Immature natural killer cell (primary cell): ENCODE data around the gene MX2. TPM values are rescaled to one million over a fixed set of nuclear protein-coding genes. Genes with fewer than 3 reads are reported as not detected.

Experiments used
- DNase-seq, 3 donors: peaks; one replicate each; pipeline ENCODE4 v3.0.0; 2022; ENCODE audit warnings: mixed read lengths in 1 of 3
- H3K27ac Mint-ChIP-seq, 6 donors: one replicate each; pipeline ENCODE4 v1.8.0; 2020; ENCODE audit warnings: mixed read lengths in 6 of 6, mild to moderate bottlenecking in 5 of 6, inconsistent platforms in 4 of 6, moderate library complexity in 3 of 6
- H3K27me3 Mint-ChIP-seq, 3 donors: one replicate each; pipeline ENCODE4 v1.8.0; 2020 to 2021; ENCODE audit warnings: low read depth in 3 of 3, mild to moderate bottlenecking in 3 of 3, mixed read lengths in 3 of 3, moderate library complexity in 3 of 3, inconsistent platforms in 1 of 3
- H3K36me3 Mint-ChIP-seq, 3 donors: one replicate each; pipeline ENCODE4 v1.8.0; 2020; ENCODE audit warnings: mixed read lengths in 3 of 3, inconsistent platforms in 2 of 3, mild to moderate bottlenecking in 2 of 3
- H3K4me1 Mint-ChIP-seq, 2 donors: one replicate each; pipeline ENCODE4 v1.8.0; 2020; ENCODE audit warnings: inconsistent platforms in 2 of 2, mild to moderate bottlenecking in 2 of 2, mixed read lengths in 2 of 2, moderate library complexity in 1 of 2
- H3K4me3 Mint-ChIP-seq, 5 donors: one replicate each; pipeline ENCODE4 v1.8.0; 2020; ENCODE audit warnings: mild to moderate bottlenecking in 5 of 5, mixed read lengths in 5 of 5, inconsistent platforms in 3 of 5, moderate library complexity in 3 of 5
- H3K9me3 Mint-ChIP-seq, 6 donors: one replicate each; pipeline ENCODE4 v1.8.0; 2020; ENCODE audit warnings: mild to moderate bottlenecking in 6 of 6, mixed read lengths in 6 of 6, inconsistent platforms in 4 of 6, moderate library complexity in 3 of 6
- polyA plus RNA-seq, 3 donors: library from polyadenylated mRNA; unstranded; fragments of 300-500 nt; fragmentation: Illumina TruSeq; gene quantifications; one replicate each; pipeline ENCODE4 v1.2.3, GENCODE V29; 2021

The MX2 gene
- polyA plus RNA-seq, 3 donors from 2014 or later = 4.0 to 24.2 (median 11.1) TPM

GRCh38 chr21:41439248-41439647 lies 77.4 kb downstream of the MX2 start:
- no peak overlapping the region for H3K27ac Mint-ChIP-seq
- peaks cover 0 to 4% (median 2%) of the 10 kb centered on the region in 3 donors for H3K27me3 Mint-ChIP-seq
- no peaks in the 10 kb centered on the region for H3K4me1 Mint-ChIP-seq
- peaks cover 0 to 3% (median 0%) of the 10 kb centered on the region in 6 donors for H3K9me3 Mint-ChIP-seq
- H3K4me3 Mint-ChIP-seq = no peak overlapping the region
- no peak for DNase-seq
- peaks cover 52 to 81% (median 67%) of the 10 kb centered on the region in 3 donors for H3K36me3 Mint-ChIP-seq

- DNase-seq = no peak
- H3K27ac Mint-ChIP-seq = peak overlapping the region in 1 of 6 donors; percentile 30
- peaks cover 46 to 78% (median 62%) of the 10 kb centered on the region in 3 donors for H3K36me3 Mint-ChIP-seq
- no peak overlapping the region for H3K4me3 Mint-ChIP-seq
- H3K9me3 Mint-ChIP-seq = no peaks in the 10 kb centered on the region
- H3K4me1 Mint-ChIP-seq = no peaks in the 10 kb centered on the region
- peaks cover 0 to 4% (median 2%) of the 10 kb centered on the region in 3 donors for H3K27me3 Mint-ChIP-seq
Measured at GRCh38 chr21:41441546-41441945, 79.7 kb downstream of the MX2 start.

- Mint-ChIP-seq H3K4me3 (no peak overlapping the region), H3K36me3 (peaks cover 50 to 79% (median 61%) of the 10 kb centered on the region in 3 donors), H3K27ac (no peak overlapping the region), H3K4me1 (no peaks in the 10 kb centered on the region), H3K9me3 (no peaks in the 10 kb centered on the region), H3K27me3 (peaks cover 0 to 4% (median 0%) of the 10 kb centered on the region in 3 donors)
- no peak for DNase-seq
Measured at GRCh38 chr21:41442481-41443186, 80.8 kb downstream of the MX2 start.

GRCh38 chr21:41443562-41443961 lies 81.7 kb downstream of the MX2 start:
- H3K4me1 Mint-ChIP-seq = no peaks in the 10 kb centered on the region
- H3K36me3 Mint-ChIP-seq = peaks cover 50 to 74% (median 60%) of the 10 kb centered on the region in 3 donors
- no peak overlapping the region for H3K4me3 Mint-ChIP-seq
- H3K27me3 Mint-ChIP-seq = peaks cover 0 to 2% (median 0%) of the 10 kb centered on the region in 3 donors
- H3K27ac Mint-ChIP-seq = peak overlapping the region in 1 of 6 donors; percentile 7
- H3K9me3 Mint-ChIP-seq = no peaks in the 10 kb centered on the region
- no peak for DNase-seq

DNA sequence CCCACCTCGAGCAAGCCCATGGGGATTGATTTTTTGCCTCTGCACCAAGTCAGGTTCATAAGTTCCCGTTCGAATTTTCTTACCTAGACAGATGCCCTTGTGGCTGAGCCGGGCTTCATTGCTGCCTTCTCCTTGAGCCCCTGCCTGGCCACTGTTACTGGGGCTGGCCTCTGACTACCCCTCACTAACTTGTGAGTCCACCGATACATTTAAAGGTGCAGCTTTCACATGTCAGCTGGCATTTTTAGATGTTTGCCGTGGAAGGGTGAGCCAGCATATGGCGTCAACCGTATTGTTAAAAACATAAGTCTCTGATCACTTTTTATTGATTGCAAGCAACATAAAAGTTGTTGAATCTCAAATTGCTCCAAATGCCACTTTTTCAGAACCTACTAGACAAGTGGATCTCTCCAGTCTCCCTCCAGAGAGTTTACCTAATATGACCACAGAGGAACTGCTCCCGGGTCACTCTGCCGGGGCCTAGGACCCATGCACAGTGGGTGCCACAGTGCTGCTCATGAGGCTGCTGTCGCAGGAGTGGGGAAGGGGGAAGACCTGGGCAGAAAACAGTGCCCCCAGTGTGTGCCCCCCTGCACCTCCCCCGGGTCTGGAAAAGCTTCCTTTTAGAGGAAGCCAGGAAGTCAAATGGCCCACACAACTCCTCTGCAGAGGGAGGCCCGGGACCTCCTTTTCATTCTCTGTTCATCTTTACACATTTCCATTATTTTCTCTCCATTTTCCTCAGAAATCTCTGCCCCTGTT lies 83.1 kb downstream of the MX2 start:
- Mint-ChIP-seq H3K4me1 (no peaks in the 10 kb centered on the region), H3K27ac (peak overlapping the region in 1 of 6 donors; percentile 53), H3K27me3 (peaks cover 0 to 2% (median 0%) of the 10 kb centered on the region in 3 donors), H3K4me3 (no peak overlapping the region), H3K36me3 (peaks cover 50 to 82% (median 62%) of the 10 kb centered on the region in 3 donors), H3K9me3 (no peaks in the 10 kb centered on the region)
- DNase-seq = no peak

DNA sequence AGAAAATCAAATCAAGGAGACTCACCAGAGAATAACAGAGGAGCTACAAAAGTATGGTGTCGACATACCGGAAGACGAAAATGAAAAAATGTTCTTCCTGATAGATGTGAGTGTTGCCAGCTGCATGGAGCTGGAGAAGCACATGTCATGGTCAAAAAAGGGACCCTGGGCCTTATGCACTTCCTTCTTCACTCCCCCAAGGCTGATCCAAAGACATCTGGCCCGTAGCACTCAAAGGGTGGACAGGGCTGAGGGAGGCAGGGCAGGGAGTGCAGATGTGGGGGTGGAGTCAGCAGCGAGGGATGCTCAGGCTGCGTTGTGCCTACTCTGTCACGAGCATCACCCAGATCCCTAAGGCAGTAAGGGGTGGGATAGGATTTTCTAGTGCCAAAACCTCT lies 83.6 kb downstream of the MX2 start:
- Mint-ChIP-seq H3K4me3 (no peak overlapping the region), H3K9me3 (no peaks in the 10 kb centered on the region), H3K27me3 (peaks cover 0 to 2% (median 0%) of the 10 kb centered on the region in 3 donors), H3K36me3 (peaks cover 50 to 81% (median 62%) of the 10 kb centered on the region in 3 donors), H3K4me1 (no peaks in the 10 kb centered on the region), H3K27ac (no peak overlapping the region)
- DNase-seq = no peak

DNA sequence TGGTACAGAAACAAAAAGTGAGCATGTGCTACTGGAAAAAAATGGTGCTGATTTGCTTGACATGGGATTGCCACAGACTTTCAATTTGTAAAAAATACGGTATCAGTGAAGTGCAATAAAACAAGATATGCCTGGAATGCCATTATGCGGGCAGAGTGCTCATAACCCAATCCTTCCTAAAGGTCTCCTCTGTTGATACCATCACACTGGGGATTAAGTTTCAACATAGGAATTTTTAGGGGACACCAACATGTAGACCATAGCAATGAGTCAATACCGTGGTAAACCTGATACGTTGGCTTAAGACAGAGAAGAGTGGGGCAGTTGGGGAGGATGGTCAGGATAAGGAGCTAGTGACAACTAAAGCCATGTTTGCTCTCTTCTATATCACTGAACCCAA lies 84.8 kb downstream of the MX2 start:
- H3K36me3 Mint-ChIP-seq = peaks cover 49 to 81% (median 65%) of the 10 kb centered on the region in 3 donors
- H3K9me3 Mint-ChIP-seq = no peaks in the 10 kb centered on the region
- no peak overlapping the region for H3K4me3 Mint-ChIP-seq
- no peaks in the 10 kb centered on the region for H3K4me1 Mint-ChIP-seq
- peaks cover 0 to under 1% (median 0%) of the 10 kb centered on the region in 3 donors for H3K27me3 Mint-ChIP-seq
- DNase-seq = no peak
- no peak overlapping the region for H3K27ac Mint-ChIP-seq

GRCh38 chr21:41447356-41447755 lies 85.5 kb downstream of the MX2 start:
- Mint-ChIP-seq H3K4me1 (no peaks in the 10 kb centered on the region), H3K9me3 (no peaks in the 10 kb centered on the region), H3K27ac (no peak overlapping the region), H3K4me3 (no peak overlapping the region), H3K36me3 (peaks cover 42 to 73% (median 68%) of the 10 kb centered on the region in 3 donors), H3K27me3 (peaks cover 0 to 1% (median 0%) of the 10 kb centered on the region in 3 donors)
- DNase-seq = no peak

GRCh38 chr21:41449613-41450012 lies 87.8 kb downstream of the MX2 start:
- H3K27ac Mint-ChIP-seq = no peak overlapping the region
- peaks cover 0 to 1% (median 0%) of the 10 kb centered on the region in 3 donors for H3K27me3 Mint-ChIP-seq
- H3K36me3 Mint-ChIP-seq = peaks cover 36 to 76% (median 71%) of the 10 kb centered on the region in 3 donors
- no peaks in the 10 kb centered on the region for H3K9me3 Mint-ChIP-seq
- no peaks in the 10 kb centered on the region for H3K4me1 Mint-ChIP-seq
- no peak for DNase-seq
- H3K4me3 Mint-ChIP-seq = no peak overlapping the region

GRCh38 chr21:41451753-41452676 lies 90.2 kb downstream of the MX2 start:
- H3K27me3 Mint-ChIP-seq = peaks cover 0 to 1% (median 0%) of the 10 kb centered on the region in 3 donors
- H3K4me3 Mint-ChIP-seq = no peak overlapping the region
- no peaks in the 10 kb centered on the region for H3K4me1 Mint-ChIP-seq
- no peaks in the 10 kb centered on the region for H3K9me3 Mint-ChIP-seq
- H3K27ac Mint-ChIP-seq = no peak overlapping the region
- peaks cover 19 to 66% (median 61%) of the 10 kb centered on the region in 3 donors for H3K36me3 Mint-ChIP-seq
- no peak for DNase-seq

- DNase-seq = no peak
- Mint-ChIP-seq H3K4me3 (no peak overlapping the region), H3K27me3 (peaks cover 0 to 1% (median 0%) of the 10 kb centered on the region in 3 donors), H3K27ac (no peak overlapping the region), H3K4me1 (no peaks in the 10 kb centered on the region), H3K9me3 (no peaks in the 10 kb centered on the region), H3K36me3 (peaks cover 14 to 60% (median 58%) of the 10 kb centered on the region in 3 donors)
Measured at GRCh38 chr21:41453198-41453597, 91.4 kb downstream of the MX2 start.

DNA sequence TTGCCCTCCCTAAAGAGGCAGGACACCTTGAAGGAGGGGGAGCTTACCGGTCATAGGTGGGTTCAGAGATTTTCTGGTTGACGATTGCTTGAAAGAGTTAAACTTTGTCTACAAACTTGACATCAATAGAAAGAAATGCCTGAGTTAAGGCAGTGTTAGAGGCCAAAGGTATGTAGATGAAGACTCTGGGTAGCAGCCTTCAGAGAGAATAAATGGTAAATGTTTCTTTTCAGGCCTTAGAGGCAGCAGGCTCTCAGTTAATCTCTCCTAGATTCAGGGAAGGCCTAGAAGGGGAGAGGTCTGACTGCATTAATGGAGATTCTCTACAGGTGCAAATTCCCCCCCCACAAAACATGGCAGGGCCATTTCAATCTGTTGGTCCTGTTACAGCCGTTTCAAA lies 91.9 kb downstream of the MX2 start:
- H3K27ac Mint-ChIP-seq = no peak overlapping the region
- no peaks in the 10 kb centered on the region for H3K9me3 Mint-ChIP-seq
- H3K27me3 Mint-ChIP-seq = peaks cover 0 to 1% (median 0%) of the 10 kb centered on the region in 3 donors
- no peak overlapping the region for H3K4me3 Mint-ChIP-seq
- peaks cover 14 to 59% (median 57%) of the 10 kb centered on the region in 3 donors for H3K36me3 Mint-ChIP-seq
- no peaks in the 10 kb centered on the region for H3K4me1 Mint-ChIP-seq
- DNase-seq = no peak

DNA sequence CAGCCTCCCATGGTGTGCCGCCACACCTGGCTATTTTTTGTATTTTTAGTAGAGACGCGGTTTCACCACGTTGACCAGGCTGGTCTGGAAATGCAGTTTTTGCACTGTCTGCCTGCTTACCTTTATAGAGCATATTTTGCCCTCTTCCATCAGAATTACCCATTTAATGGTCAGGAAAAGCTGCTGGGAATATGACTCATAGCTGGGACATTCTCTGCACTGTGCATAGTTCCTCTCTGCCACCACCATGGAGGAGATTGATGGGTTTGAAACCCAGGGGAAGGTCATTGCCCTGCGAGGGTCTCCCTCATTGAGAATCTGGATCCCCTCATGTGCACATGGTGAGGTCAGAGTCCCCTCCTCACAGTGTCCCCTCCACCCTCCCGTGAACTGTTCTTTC lies 96.3 kb downstream of the MX2 start:
- H3K4me1 Mint-ChIP-seq = peaks cover 0 to 6% of the 10 kb centered on the region in 2 donors
- H3K27me3 Mint-ChIP-seq = no peaks in the 10 kb centered on the region
- no peak overlapping the region for H3K27ac Mint-ChIP-seq
- DNase-seq = no peak
- no peaks in the 10 kb centered on the region for H3K9me3 Mint-ChIP-seq
- peaks cover 9 to 42% (median 38%) of the 10 kb centered on the region in 3 donors for H3K36me3 Mint-ChIP-seq
- H3K4me3 Mint-ChIP-seq = no peak overlapping the region
